T-helper 2 cell treated with Interferon-gamma antibody and Interleukin-4, amounts not matched to agents 5 μg/mL and 100 μg/mL, for 36 hours (primary cell): ENCODE data around the gene SOX8.
A peak's percentile ranks its signal among the peaks of the same experiment; 100 is the strongest.

Experiments used
- DNase-seq: peaks from one replicate; pipeline ENCODE4 v3.0.0; 2021; ENCODE audit warnings: low spot score
- H3K27ac Mint-ChIP-seq: one replicate; pipeline ENCODE4 v1.8.0; 2021; ENCODE audit warnings: mild to moderate bottlenecking, mixed read lengths
- H3K27me3 Mint-ChIP-seq: one replicate; pipeline ENCODE4 v1.8.0; 2021; ENCODE audit warnings: low read depth, mixed read lengths
- H3K36me3 Mint-ChIP-seq: one replicate; pipeline ENCODE4 v1.8.0; 2021; ENCODE audit warnings: low read depth, mixed read lengths
- H3K4me1 Mint-ChIP-seq: one replicate; pipeline ENCODE4 v1.8.0; 2021; ENCODE audit warnings: low read depth, mixed read lengths
- H3K4me3 Mint-ChIP-seq: one replicate; pipeline ENCODE4 v1.8.0; 2022; ENCODE audit warnings: mild to moderate bottlenecking, moderate library complexity, mixed read lengths
- H3K9me3 Mint-ChIP-seq: one replicate; pipeline ENCODE4 v1.8.0; 2021; ENCODE audit warnings: mixed read lengths

Gene SOX8

DNA sequence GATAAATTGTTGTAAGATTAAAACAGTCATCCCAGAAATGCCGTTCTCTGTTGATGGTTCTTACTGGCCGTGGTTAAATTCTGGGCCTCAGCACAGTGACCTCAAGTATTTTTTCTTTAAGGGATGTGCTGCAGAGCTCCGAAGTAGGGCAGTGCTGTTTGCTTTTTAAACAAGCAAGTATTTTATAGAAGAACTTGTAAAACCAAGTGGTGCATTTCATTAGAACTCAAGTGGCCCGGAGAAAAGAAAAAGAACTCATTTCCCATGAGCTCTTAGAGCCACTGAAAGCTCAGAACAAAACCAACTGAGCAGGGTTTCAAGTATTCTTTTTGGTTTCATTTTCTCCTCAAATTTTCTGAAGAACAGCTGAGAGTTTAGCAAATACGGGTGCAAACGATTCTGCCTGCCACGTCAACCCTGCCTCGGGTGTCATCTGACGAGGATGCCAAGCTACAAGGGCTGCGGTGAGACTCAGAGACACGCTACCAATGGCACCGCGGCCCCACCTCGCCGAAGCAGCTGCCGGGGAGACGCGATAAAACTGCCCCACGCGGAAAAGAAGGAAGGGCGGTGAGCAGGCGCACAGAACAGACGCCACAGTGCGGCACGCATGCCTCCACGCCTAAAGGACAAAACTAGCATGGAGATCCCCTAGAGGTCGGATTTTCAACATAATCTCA lies 17.1 kb upstream of the SOX8 start:
- Mint-ChIP-seq H3K36me3 (peaks cover 32% of the 10 kb centered on the region), H3K4me1 (peaks cover 28% of the 10 kb centered on the region), H3K27me3 (no peaks in the 10 kb centered on the region), H3K27ac (peak overlapping the region; percentile 93), H3K4me3 (peak overlapping the region; percentile 82), H3K9me3 (peaks cover 9% of the 10 kb centered on the region)
- peak; percentile 45 for DNase-seq

DNA sequence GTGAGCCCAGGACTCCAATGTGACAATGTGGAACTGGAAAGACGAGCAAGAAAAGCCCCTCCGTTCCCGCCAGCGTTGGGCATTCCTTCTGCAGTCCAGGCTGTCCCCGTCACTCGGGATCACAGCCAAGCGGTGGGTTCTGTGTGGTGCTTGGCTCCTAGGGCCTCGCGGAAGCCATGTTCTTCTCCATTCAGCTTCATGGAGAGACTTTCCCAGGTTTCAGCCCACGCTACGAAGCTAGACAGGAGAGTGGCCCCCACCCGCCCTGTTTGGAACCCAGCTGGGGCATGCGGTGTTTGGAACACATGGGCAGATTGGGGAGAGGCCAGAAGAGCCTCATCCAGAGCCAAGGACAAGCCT lies 16.6 kb upstream of the SOX8 start:
- peak overlapping the region; percentile 82 for H3K4me3 Mint-ChIP-seq
- peaks cover 32% of the 10 kb centered on the region for H3K36me3 Mint-ChIP-seq
- H3K9me3 Mint-ChIP-seq, result peaks cover 9% of the 10 kb centered on the region
- no peak for DNase-seq
- no peaks in the 10 kb centered on the region for H3K27me3 Mint-ChIP-seq
- H3K4me1 Mint-ChIP-seq, result peaks cover 28% of the 10 kb centered on the region
- peak overlapping the region; percentile 93 for H3K27ac Mint-ChIP-seq

DNA sequence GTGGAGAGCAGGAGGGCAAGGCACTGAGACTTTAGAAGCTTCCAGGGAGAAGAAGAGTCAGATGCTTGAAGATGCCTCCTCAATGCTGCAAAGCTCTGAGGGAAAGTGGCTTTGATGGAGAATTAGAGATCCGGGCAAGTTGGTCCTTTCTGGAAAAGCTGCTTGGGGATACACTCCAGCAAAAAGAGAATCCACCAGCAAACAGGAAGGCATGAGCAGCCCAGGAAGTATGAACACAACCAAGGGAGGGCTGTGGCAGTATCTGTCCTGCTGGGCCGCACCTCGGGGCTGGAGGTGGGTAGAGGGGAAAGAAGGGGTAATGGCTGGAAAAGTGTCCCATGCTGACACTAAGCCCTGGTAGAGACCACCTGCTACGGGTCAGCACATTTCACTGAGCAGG lies 16.1 kb upstream of the SOX8 start:
- Mint-ChIP-seq H3K36me3 (peaks cover 32% of the 10 kb centered on the region), H3K4me3 (no peak overlapping the region), H3K27ac (peak overlapping the region; percentile 93), H3K4me1 (peaks cover 28% of the 10 kb centered on the region), H3K9me3 (peaks cover 9% of the 10 kb centered on the region), H3K27me3 (no peaks in the 10 kb centered on the region)
- no peak for DNase-seq

DNA sequence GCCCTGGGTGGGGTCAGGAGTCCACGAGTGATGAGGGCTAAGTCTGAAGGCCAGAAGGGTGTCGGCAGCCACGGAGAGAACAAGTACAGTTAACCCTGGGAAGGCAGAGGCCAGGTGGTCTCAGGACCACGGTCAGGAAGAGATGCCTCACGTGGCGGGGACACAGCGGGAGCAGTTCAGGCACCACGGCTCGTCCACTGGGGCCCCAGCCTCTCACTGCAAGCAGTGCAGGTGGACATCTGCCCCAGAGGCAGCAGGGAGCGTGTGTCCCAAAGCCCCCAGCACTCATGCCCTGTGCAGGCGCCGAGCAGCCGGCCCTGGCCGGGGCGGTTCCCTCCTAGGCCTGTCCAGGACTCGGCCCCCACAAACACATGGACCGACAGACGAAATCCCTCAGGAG lies 15.5 kb upstream of the SOX8 start:
- Mint-ChIP-seq H3K4me1 (peaks cover 28% of the 10 kb centered on the region), H3K36me3 (peaks cover 32% of the 10 kb centered on the region), H3K9me3 (peaks cover 9% of the 10 kb centered on the region), H3K27ac (peak overlapping the region; percentile 93), H3K4me3 (no peak overlapping the region), H3K27me3 (no peaks in the 10 kb centered on the region)
- DNase-seq, result no peak

DNA sequence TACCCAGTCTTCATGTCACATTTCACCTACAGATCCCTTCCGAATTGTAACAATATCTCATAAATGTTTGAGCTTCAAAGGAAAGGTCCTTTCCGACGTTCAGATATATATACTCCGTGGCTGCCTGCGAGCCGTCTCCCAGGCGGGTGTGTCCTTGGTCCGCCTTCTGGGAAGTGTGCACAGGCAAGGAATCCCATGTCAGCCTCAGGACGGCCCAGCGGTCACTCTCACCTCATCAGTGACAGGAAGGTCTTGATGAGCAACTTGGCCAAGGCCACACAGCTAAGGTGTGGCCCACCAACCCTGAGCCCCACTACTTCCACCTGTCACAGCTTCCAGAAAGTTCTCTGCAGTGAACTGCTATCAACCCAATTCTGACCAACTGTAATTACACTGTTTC lies 15.1 kb upstream of the SOX8 start:
- Mint-ChIP-seq H3K36me3 (peaks cover 32% of the 10 kb centered on the region), H3K4me3 (no peak overlapping the region), H3K27ac (no peak overlapping the region), H3K4me1 (peaks cover 29% of the 10 kb centered on the region), H3K27me3 (peaks cover 1% of the 10 kb centered on the region), H3K9me3 (peaks cover 9% of the 10 kb centered on the region)
- DNase-seq, result no peak

DNA sequence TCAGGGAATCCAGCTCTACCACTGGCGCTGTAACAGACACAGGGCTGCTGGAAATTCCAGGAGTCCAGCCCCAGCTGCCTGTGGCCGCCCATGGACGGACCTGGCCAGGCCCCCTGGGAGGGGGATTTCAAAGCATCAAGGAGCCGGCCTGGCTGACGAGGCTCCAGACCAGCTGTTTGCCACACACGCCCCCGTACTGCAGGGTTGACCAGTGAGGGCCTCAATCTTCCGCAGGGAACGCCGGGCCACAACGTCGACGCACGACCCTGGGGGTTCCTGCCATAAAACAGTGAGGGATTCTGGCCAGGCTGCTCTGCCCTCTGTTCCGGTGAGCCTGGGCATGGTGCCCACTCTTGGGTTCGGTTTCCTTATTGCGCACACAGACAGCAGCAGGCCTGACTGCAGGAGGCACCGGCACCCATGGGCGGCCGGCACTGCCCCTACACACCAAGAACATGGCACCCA lies 14.5 kb upstream of the SOX8 start:
- Mint-ChIP-seq H3K4me3 (no peak overlapping the region), H3K4me1 (peaks cover 32% of the 10 kb centered on the region), H3K27me3 (peaks cover 7% of the 10 kb centered on the region), H3K36me3 (peaks cover 32% of the 10 kb centered on the region), H3K27ac (no peak overlapping the region), H3K9me3 (peaks cover 9% of the 10 kb centered on the region)
- no peak for DNase-seq

DNA sequence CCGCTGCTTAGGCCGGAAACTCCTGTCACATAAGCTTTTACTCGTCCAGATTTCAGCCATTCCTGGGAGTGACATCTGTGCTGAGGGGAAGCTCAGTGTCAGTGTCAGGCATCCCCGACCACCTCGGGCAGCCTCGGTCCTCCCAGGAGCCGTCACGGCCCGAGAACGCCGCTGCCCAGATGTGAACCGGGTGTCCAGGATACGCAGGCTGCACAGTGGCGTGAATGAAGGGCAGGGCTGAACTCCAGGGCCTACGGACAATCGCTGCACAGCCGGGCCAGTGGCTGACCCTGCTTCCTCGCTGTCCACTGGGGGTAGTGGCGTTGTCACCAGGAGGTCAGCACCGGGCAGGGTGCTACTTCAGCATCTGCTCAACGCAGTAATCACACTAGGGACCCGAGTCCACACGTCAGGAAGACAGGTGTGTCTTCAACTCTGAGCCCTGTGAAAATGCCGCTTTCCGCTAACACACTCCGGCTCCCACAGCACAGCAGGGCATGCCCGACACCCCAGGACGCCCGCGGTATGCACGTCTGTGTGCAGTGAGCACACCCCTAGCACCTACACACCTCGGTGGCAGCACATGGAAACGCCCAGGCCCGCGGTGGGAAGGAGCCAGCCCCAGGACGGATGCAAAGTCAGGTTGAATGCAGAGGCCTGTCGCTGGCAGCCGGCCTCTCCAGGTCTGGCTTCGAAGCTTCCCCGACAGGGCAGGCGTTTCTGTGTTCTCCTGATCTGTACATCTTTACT lies 13.8 kb upstream of the SOX8 start:
- H3K27ac Mint-ChIP-seq, result no peak overlapping the region
- DNase-seq, result no peak
- H3K4me1 Mint-ChIP-seq, result peaks cover 32% of the 10 kb centered on the region
- no peak overlapping the region for H3K4me3 Mint-ChIP-seq
- peaks cover 7% of the 10 kb centered on the region for H3K27me3 Mint-ChIP-seq
- H3K36me3 Mint-ChIP-seq, result peaks cover 32% of the 10 kb centered on the region
- peaks cover 9% of the 10 kb centered on the region for H3K9me3 Mint-ChIP-seq

DNA sequence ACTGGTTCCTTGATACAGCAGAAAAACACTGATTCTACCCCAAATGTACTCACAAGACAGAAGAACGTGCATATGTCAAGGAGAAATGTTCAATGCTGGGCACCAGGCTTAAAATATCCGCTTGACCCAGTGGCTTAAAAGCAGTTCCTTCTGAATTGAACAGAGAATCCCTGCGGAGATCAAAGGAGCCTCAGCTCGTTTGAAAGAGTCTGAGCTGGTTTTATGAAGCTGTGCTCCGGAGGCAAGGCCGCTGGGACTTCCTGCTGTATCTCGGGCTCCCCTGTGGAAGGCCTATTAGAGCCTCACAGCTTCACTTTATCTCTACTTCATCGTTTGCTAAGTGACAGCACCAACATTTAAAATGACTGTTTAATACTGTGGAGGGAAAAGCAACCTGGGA lies 12.9 kb upstream of the SOX8 start:
- peak overlapping the region; percentile 77 for H3K4me3 Mint-ChIP-seq
- H3K9me3 Mint-ChIP-seq, result peaks cover 9% of the 10 kb centered on the region
- H3K36me3 Mint-ChIP-seq, result peaks cover 31% of the 10 kb centered on the region
- peak overlapping the region; percentile 45 for H3K27ac Mint-ChIP-seq
- peaks cover 7% of the 10 kb centered on the region for H3K27me3 Mint-ChIP-seq
- DNase-seq, result no peak
- peaks cover 27% of the 10 kb centered on the region for H3K4me1 Mint-ChIP-seq

DNA sequence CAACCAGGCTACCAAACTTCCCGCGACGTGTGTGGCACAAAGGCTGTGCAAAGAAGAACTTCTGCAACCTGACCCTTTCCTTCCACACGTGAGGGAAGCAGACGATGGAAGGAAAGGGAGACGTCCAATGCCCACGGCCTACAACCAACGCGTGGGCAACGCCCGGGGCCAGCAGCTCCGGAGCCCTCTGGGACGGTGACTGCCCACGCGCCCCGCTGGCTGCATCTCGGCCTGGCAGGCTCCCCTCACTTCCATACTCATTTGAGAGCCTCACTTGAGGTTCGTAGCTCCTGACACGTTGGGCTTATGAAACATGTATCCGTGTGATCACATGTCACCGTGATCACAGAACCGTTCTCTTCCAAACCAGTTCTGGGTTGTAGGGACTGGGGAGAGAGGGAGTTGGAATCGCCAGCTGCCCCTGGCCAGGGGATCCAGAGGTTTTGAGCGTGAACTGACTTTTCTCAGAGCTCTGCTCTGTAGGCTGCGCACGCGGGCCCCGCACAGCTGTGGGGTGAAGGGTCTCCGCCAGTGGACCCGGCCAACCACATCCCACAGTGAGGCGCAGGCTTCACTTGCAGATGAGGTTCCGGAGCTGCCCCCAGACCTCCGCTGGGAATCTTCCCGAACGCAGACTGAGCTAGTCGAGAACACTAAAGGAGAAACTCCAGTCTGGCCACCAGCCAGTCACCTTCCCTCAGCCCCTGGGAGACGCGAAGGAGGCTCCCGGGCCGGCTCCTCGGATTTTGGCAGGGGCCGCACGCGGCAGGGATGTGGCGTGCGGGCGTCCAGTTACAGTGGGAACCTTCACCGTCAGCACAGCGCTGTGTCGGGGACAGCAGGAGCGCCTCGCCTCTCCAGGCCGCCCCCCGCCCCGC lies 11.8 kb upstream of the SOX8 start:
- H3K36me3 Mint-ChIP-seq, result peaks cover 25% of the 10 kb centered on the region
- H3K9me3 Mint-ChIP-seq, result peaks cover 9% of the 10 kb centered on the region
- peak overlapping the region; percentile 71 for H3K4me3 Mint-ChIP-seq
- no peak for DNase-seq
- H3K27ac Mint-ChIP-seq, result no peak overlapping the region
- peaks cover 7% of the 10 kb centered on the region for H3K27me3 Mint-ChIP-seq
- peaks cover 18% of the 10 kb centered on the region for H3K4me1 Mint-ChIP-seq

DNA sequence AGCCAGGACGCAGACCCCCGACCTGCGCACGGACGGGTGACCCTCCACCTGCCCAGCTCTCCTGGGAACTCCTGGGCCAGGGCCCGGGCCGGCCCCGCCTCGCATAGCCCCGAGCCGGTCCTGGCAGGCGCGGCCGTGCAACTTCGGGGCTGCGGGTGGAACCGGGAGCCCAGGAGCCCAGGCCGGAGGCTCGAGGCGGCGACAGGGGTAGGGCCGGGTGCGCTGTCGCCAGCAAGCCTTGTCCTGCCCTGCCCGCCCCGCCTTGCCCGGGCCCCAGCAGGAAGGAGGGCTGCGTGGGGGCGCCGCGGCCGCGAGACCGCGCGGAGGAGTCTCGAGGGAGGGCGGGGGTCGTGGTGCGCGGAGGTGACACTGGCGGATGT lies 11.2 kb upstream of the SOX8 start:
- H3K27ac Mint-ChIP-seq, result peak overlapping the region; percentile 55
- peaks cover 5% of the 10 kb centered on the region for H3K9me3 Mint-ChIP-seq
- H3K27me3 Mint-ChIP-seq, result peaks cover 7% of the 10 kb centered on the region
- peaks cover 19% of the 10 kb centered on the region for H3K36me3 Mint-ChIP-seq
- peaks cover 16% of the 10 kb centered on the region for H3K4me1 Mint-ChIP-seq
- H3K4me3 Mint-ChIP-seq, result peak overlapping the region; percentile 73
- DNase-seq, result no peak

DNA sequence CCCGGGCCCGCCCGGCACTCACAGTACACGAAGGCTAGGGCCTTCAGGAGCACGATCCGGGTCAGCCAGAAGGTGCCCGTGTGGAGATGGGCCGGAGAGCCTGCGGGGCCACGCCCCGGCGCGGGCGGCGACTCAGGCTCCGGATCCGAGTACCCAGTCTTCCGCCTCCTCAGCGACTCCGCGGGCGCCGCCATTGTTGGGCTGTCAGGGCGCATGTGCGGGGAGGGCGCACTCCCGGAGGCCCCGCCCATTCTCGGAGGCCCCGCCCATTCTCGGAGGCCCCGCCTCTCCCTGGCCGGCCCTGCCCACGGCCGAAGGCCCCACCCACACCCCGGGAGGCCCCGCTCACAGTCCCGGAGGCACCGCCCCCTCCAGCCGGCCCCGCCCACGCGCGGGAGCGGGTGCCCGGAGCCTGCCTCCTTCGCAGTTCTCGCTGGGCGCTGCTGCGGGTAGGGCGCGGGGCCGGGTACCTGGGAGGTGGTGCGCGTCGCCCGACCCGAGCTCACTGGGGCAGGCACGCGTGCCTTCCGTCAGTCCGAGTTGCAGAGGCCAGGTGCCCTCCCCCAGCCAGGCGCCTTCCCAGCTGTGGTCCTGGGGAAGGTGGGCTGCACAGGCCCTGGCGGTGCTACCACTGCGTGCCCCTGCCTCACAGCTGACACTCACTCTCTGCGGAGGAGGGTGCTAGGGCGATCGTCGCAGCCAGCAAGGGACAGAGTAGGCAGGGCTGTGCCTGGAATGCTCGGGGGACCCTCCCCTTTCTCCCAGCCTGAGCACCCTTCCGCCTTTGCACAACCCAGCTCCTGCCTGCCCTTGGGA lies 10.6 kb upstream of the SOX8 start, which contains the start of gene LMF1:
Gene LMF1, minus strand, starts transcription at position 219 of the 816 bp plus-strand sequence. Its CDS starts 4 bp downstream, at position 215.
- Mint-ChIP-seq H3K4me3 (peak within 1 kb of the TSS; percentile 73), H3K27me3 (peaks cover 7% of the 10 kb centered on the region), H3K4me1 (peaks cover 16% of the 10 kb centered on the region), H3K27ac (peak within 1 kb of the TSS; percentile 55), H3K36me3 (peaks cover 13% of the 10 kb centered on the region), H3K9me3 (no peaks in the 10 kb centered on the region)
- DNase-seq, result peak; percentile 94

DNA sequence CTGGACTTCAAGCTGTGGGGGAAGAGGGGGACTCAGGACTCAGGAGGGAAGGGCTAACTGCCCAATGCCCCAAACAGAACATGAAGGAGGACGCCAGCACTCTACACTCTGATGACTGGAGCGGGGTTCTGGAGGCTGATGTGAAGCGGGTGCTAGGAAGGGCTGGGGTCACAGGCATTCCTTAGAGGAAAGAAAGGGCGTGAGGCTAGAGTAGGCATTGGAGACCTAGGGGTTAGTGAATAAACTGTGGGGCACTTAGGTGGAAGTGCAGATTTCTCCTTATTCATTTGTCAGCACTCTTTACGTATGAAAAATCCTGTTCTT lies 10.0 kb upstream of the SOX8 start:
- no peak overlapping the region for H3K27ac Mint-ChIP-seq
- H3K27me3 Mint-ChIP-seq, result peaks cover 7% of the 10 kb centered on the region
- H3K36me3 Mint-ChIP-seq, result peaks cover 10% of the 10 kb centered on the region
- H3K9me3 Mint-ChIP-seq, result no peaks in the 10 kb centered on the region
- DNase-seq, result no peak
- peak overlapping the region; percentile 64 for H3K4me3 Mint-ChIP-seq
- peaks cover 13% of the 10 kb centered on the region for H3K4me1 Mint-ChIP-seq

DNA sequence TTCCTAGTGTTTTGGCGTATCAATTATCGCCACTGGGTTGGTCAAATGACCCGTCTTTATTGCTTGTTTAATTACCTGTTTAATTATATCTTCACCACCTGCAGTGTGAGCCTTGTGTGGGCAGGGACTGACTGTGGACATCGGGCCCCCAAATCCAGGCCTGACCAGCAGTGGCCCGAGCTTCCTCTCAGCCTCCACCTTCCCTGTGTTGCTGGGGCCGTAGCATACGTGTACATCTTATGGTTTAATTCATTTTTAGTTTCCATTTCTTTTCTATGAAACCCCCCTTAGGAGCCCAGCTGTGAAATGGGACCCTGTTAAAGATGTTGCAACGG lies 9.6 kb upstream of the SOX8 start:
- no peak overlapping the region for H3K27ac Mint-ChIP-seq

More for the DNA sequence above, 9.6 kb upstream of the SOX8 start:
- peaks cover 7% of the 10 kb centered on the region for H3K27me3 Mint-ChIP-seq
- no peak for DNase-seq
- peaks cover 7% of the 10 kb centered on the region for H3K36me3 Mint-ChIP-seq
- no peaks in the 10 kb centered on the region for H3K9me3 Mint-ChIP-seq
- H3K4me3 Mint-ChIP-seq, result peak overlapping the region; percentile 64
- H3K4me1 Mint-ChIP-seq, result peaks cover 13% of the 10 kb centered on the region
